DMS 273 (cell line): ENCODE data around the gene FCGR1A.
"Not testable (repeated sequence)": the region's sequence is repeated elsewhere in the genome, so short reads cannot be mapped to it uniquely, and the experiment has no call there.

ENCODE experiments used
- DNase-seq: peaks from one replicate; lab custom pipeline; 2025; ENCODE audit not compliant: unreplicated experiment; lab: John Stamatoyannopoulos, UW

The FCGR1A gene

GRCh38 chr1:149831764-149832315 lies 49.3 kb downstream of the FCGR1A start:
- DNase-seq = not testable (repeated sequence)

- DNase-seq = not testable (repeated sequence)
Observed at GRCh38 chr1:149832316-149833126, 50.0 kb downstream of the FCGR1A start.

- DNase-seq = not testable (repeated sequence)
Observed at GRCh38 chr1:149833144-149833543, 50.6 kb downstream of the FCGR1A start.

GRCh38 chr1:149841149-149841548 lies 58.7 kb downstream of the FCGR1A start:
- DNase-seq = not testable (repeated sequence)
